Mesothelial cell of epicardium (in vitro differentiated cells): ENCODE measurements around the gene CHAC1. TPM values are rescaled to one million over a fixed set of nuclear protein-coding genes. Genes with fewer than 3 reads are reported as not detected.

ENCODE experiments used
- DNase-seq, 2 experiments: peaks; one replicate each; pipeline ENCODE4 v3.0.0; 2021; ENCODE audit warnings: low spot score in 2 of 2; ENCODE audit not compliant: unreplicated experiment in 2 of 2
- H3K27ac Mint-ChIP-seq: 2 replicates; pipeline ENCODE4 v1.8.0; 2021; ENCODE audit warnings: mixed read lengths
- H3K27me3 Mint-ChIP-seq: 2 replicates; pipeline ENCODE4 v1.8.0; 2021; ENCODE audit warnings: low read depth, mixed read lengths
- H3K36me3 Mint-ChIP-seq: 2 replicates; pipeline ENCODE4 v1.8.0; 2021; ENCODE audit warnings: mixed read lengths
- H3K4me1 Mint-ChIP-seq: 2 replicates; pipeline ENCODE4 v1.8.0; 2021; ENCODE audit warnings: mixed read lengths
- H3K4me3 Mint-ChIP-seq: 2 replicates; pipeline ENCODE4 v1.8.0; 2021; ENCODE audit warnings: mild to moderate bottlenecking, moderate library complexity, mixed read lengths
- H3K9me3 Mint-ChIP-seq: 2 replicates; pipeline ENCODE4 v1.8.0; 2021; ENCODE audit warnings: mixed read lengths
- CTCF ChIP-seq: fragments of 200-600 bp; sonication (generic); IDR thresholded peaks from one replicate; pipeline ENCODE4 v1.5.0; 2021; ENCODE audit warnings: antibody characterized with exemption; ENCODE audit not compliant: unreplicated experiment
- total RNA-seq: library from RNA; stranded (reverse); gene quantifications from 3 replicates; pipeline ENCODE4 v1.2.1, GENCODE V29; 2021

The CHAC1 gene
- total RNA-seq, 1 donor from 2014 or later: 2.7 TPM

GRCh38 chr15:40914013-40914412, 39.3 kb upstream of the CHAC1 start:
- Mint-ChIP-seq H3K27me3 (peaks cover 2% of the 10 kb centered on the region), H3K4me3 (no peak overlapping the region), H3K4me1 (peaks cover 19% of the 10 kb centered on the region), H3K36me3 (no peaks in the 10 kb centered on the region), H3K9me3 (no peaks in the 10 kb centered on the region), H3K27ac (no peak overlapping the region)
- DNase-seq: no peak
- no peak for TF ChIP-seq CTCF

- no peak overlapping the region for H3K27ac Mint-ChIP-seq
- no peaks in the 10 kb centered on the region for H3K36me3 Mint-ChIP-seq
- H3K4me1 Mint-ChIP-seq: peaks cover 19% of the 10 kb centered on the region
- H3K27me3 Mint-ChIP-seq: peaks cover 2% of the 10 kb centered on the region
- DNase-seq: no peak
- H3K4me3 Mint-ChIP-seq: no peak overlapping the region
- no peak for TF ChIP-seq CTCF
- no peaks in the 10 kb centered on the region for H3K9me3 Mint-ChIP-seq
These were observed 38.8 kb upstream of the CHAC1 start for GRCh38 chr15:40914486-40914885.

GRCh38 chr15:40915116-40915661, 38.1 kb upstream of the CHAC1 start:
- H3K27me3 Mint-ChIP-seq: peaks cover 2% of the 10 kb centered on the region

GRCh38 chr15:40915679-40916078, 37.6 kb upstream of the CHAC1 start:
- peaks cover 11% of the 10 kb centered on the region for H3K4me1 Mint-ChIP-seq
- H3K27me3 Mint-ChIP-seq: peaks cover 4% of the 10 kb centered on the region
- DNase-seq: no peak
- no peaks in the 10 kb centered on the region for H3K9me3 Mint-ChIP-seq
- no peak for TF ChIP-seq CTCF
- no peaks in the 10 kb centered on the region for H3K36me3 Mint-ChIP-seq
- no peak overlapping the region for H3K4me3 Mint-ChIP-seq
- no peak overlapping the region for H3K27ac Mint-ChIP-seq

More at GRCh38 chr15:40915116-40915661, 38.1 kb upstream of the CHAC1 start:
- no peak overlapping the region for H3K4me3 Mint-ChIP-seq
- H3K9me3 Mint-ChIP-seq: no peaks in the 10 kb centered on the region
- no peak overlapping the region for H3K27ac Mint-ChIP-seq
- H3K4me1 Mint-ChIP-seq: peaks cover 13% of the 10 kb centered on the region
- no peak for DNase-seq
- TF ChIP-seq CTCF: no peak
- no peaks in the 10 kb centered on the region for H3K36me3 Mint-ChIP-seq

- Mint-ChIP-seq H3K27ac (no peak overlapping the region), H3K9me3 (no peaks in the 10 kb centered on the region), H3K4me3 (no peak overlapping the region), H3K4me1 (no peaks in the 10 kb centered on the region), H3K27me3 (peaks cover 17% of the 10 kb centered on the region), H3K36me3 (no peaks in the 10 kb centered on the region)
- DNase-seq: no peak
- TF ChIP-seq CTCF: no peak
These were observed 35.7 kb upstream of the CHAC1 start for GRCh38 chr15:40917585-40917984.
